Lung (tissue), 16 donors: ENCODE measurements around the gene ALKBH7. TPM values are rescaled to one million over a fixed set of nuclear protein-coding genes. Genes with fewer than 3 reads are reported as not detected.
A peak's percentile ranks its signal among the peaks of the same experiment; 100 is the strongest.

Experiments used
- ATAC-seq: fragments of 200-7000 bp; cut with Tn5 transposase; one replicate; pipeline ENCODE4 v1.9.1; 2020; ENCODE audit warnings: moderate number of reproducible peaks; ENCODE audit not compliant: insufficient read depth, low FRiP score
- DNase-seq, 3 donors: peaks; one replicate each; pipeline ENCODE4 v3.0.0-alpha.2; 2013 to 2017
- H3K27ac ChIP-seq, 2 donors: one replicate each; pipeline ENCODE4 v1.5.1; 2013; ENCODE audit warnings: mild to moderate bottlenecking in 2 of 2, moderate library complexity in 2 of 2, control low read depth in 1 of 2, inconsistent platforms in 1 of 2, low read depth in 1 of 2, low read length in 1 of 2
- H3K27me3 ChIP-seq, 3 donors: one replicate each; pipeline ENCODE4 v1.5.1; 2013; ENCODE audit warnings: low read length in 2 of 3; ENCODE audit not compliant: control insufficient read depth in 3 of 3, insufficient read depth in 3 of 3
- H3K36me3 ChIP-seq, 4 donors: one replicate each; pipeline ENCODE4 v1.5.1; 2013; ENCODE audit warnings: low read length in 4 of 4, mild to moderate bottlenecking in 1 of 4, moderate library complexity in 1 of 4; ENCODE audit not compliant: control insufficient read depth in 4 of 4, insufficient read depth in 4 of 4
- H3K4me1 ChIP-seq, 5 donors: one replicate each; pipeline ENCODE4 v1.5.1; 2013; ENCODE audit warnings: low read length in 5 of 5, mild to moderate bottlenecking in 2 of 5, moderate library complexity in 1 of 5; ENCODE audit not compliant: control insufficient read depth in 5 of 5, insufficient read depth in 5 of 5
- H3K4me3 ChIP-seq: one replicate; pipeline ENCODE4 v1.5.1; 2013; ENCODE audit warnings: mild to moderate bottlenecking, control low read depth, moderate library complexity
- H3K9ac ChIP-seq, 2 donors: one replicate each; pipeline ENCODE4 v1.5.1; 2013; ENCODE audit warnings: low read length in 2 of 2, control low read depth in 1 of 2; ENCODE audit not compliant: insufficient read depth in 1 of 2
- H3K9me3 ChIP-seq, 4 donors: one replicate each; pipeline ENCODE4 v1.5.1; 2013; ENCODE audit warnings: low read length in 3 of 4, mild to moderate bottlenecking in 1 of 4, moderate library complexity in 1 of 4; ENCODE audit not compliant: control insufficient read depth in 4 of 4, insufficient read depth in 3 of 4
- WGBS, 2 donors: extraction: QIAGEN DNeasy Blood & Tissue Kit; methylation state at CpG; one replicate each; pipeline ENCODE4 v1.1.7; 2013; 5-methylcytosine and 5-hydroxymethylcytosine counted together
- long read RNA-seq, 5 donors: transcript quantifications; one replicate each; lab custom pipeline, GENCODE V29; 2026
- polyA plus RNA-seq, 2 donors: library from polyadenylated mRNA; stranded (reverse); fragments of 200-250 nt; gene quantifications; one replicate each; pipeline ENCODE4 v1.2.1, GENCODE V29; 2013
- total RNA-seq, 2 donors: library from RNA; depleted of rRNA in 1 of 2; stranded (reverse); fragments of >200 nt in 1 of 2; gene quantifications; one replicate each; pipeline ENCODE4 v1.2.1, GENCODE V29; 2014 to 2021
- TF ChIP-seq, protein P1 (sequence below): IDR thresholded peaks from 2 replicates; pipeline ENCODE4 v1.5.1; 2012; ENCODE audit warnings: mild to moderate bottlenecking; ENCODE audit errors: control extremely low read depth, extremely low read depth
- donor health status: control.
- donor health status: control.
- donor health status: Bipolar disorder and iron deficiency.
- donor health status: healthy.
- donor health status: DM: yes; HTN: yes; CAD: no.

ALKBH7 gene, protein sequence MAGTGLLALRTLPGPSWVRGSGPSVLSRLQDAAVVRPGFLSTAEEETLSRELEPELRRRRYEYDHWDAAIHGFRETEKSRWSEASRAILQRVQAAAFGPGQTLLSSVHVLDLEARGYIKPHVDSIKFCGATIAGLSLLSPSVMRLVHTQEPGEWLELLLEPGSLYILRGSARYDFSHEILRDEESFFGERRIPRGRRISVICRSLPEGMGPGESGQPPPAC
- total RNA-seq: 10 to 100 TPM; 26.8 to 84.2 TPM
- 10 to 100 TPM; 49.6 to 57.1 TPM for polyA plus RNA-seq
- long read RNA-seq, donor 1, transcript ALKBH7-201 (4 exons, 1,332 nt): major isoform, 88 of 100 reads
- long read RNA-seq, donor 1, partial matches to known transcripts: 7 of 100 reads
- long read RNA-seq, donor 1, other reads (novel, unspliced or antisense): 0 of 100 reads
- long read RNA-seq, donor 2, transcript ALKBH7-201 (4 exons, 1,332 nt): major isoform, 44 of 62 reads
- long read RNA-seq, donor 2, partial matches to known transcripts: 13 of 62 reads
- long read RNA-seq, donor 2, other reads (novel, unspliced or antisense): 0 of 62 reads
- long read RNA-seq, donor 3, transcript ALKBH7-201 (4 exons, 1,332 nt): major isoform, 49 of 58 reads
- long read RNA-seq, donor 3, partial matches to known transcripts: 6 of 58 reads
- long read RNA-seq, donor 3, other reads (novel, unspliced or antisense): 0 of 58 reads
- long read RNA-seq, donor 4, transcript ALKBH7-201 (4 exons, 1,332 nt): major isoform, 41 of 65 reads
- long read RNA-seq, donor 4, partial matches to known transcripts: 22 of 65 reads
- long read RNA-seq, donor 4, other reads (novel, unspliced or antisense): 0 of 65 reads
- long read RNA-seq, donor 5, transcript ALKBH7-201 (4 exons, 1,332 nt): major isoform, 73 of 93 reads
- long read RNA-seq, donor 5, partial matches to known transcripts: 17 of 93 reads
- long read RNA-seq, donor 5, other reads (novel, unspliced or antisense): 0 of 93 reads

DNA sequence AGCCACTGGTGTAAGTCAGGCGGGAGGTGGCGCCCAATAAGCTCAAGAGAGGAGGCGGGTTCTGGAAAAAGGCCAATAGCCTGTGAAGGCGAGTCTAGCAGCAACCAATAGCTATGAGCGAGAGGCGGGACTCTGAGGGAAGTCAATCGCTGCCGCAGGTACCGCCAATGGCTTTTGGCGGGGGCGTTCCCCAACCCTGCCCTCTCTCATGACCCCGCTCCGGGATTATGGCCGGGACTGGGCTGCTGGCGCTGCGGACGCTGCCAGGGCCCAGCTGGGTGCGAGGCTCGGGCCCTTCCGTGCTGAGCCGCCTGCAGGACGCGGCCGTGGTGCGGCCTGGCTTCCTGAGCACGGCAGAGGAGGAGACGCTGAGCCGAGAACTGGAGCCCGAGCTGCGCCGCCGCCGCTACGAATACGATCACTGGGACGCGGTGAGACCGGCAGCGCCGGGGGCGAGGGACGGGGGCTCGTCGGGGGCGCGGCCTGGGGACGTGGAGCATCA lies at the start of gene ALKBH7:
Gene ALKBH7 (plus strand): TSS at position 201 of the 502 bp plus-strand sequence. CDS start 27 bp downstream, at position 228.
- peaks cover 0 to 12% (median 6%) of the 10 kb centered on the region in 5 donors for H3K4me1 ChIP-seq
- TF ChIP-seq, protein P1, sequence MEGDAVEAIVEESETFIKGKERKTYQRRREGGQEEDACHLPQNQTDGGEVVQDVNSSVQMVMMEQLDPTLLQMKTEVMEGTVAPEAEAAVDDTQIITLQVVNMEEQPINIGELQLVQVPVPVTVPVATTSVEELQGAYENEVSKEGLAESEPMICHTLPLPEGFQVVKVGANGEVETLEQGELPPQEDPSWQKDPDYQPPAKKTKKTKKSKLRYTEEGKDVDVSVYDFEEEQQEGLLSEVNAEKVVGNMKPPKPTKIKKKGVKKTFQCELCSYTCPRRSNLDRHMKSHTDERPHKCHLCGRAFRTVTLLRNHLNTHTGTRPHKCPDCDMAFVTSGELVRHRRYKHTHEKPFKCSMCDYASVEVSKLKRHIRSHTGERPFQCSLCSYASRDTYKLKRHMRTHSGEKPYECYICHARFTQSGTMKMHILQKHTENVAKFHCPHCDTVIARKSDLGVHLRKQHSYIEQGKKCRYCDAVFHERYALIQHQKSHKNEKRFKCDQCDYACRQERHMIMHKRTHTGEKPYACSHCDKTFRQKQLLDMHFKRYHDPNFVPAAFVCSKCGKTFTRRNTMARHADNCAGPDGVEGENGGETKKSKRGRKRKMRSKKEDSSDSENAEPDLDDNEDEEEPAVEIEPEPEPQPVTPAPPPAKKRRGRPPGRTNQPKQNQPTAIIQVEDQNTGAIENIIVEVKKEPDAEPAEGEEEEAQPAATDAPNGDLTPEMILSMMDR: no peak
- WGBS, 2 donors: 1% methylated on average over 46 to 47 of the region's 47 CpGs
- H3K27me3 ChIP-seq: no peaks in the 10 kb centered on the region
- H3K9me3 ChIP-seq: no peaks in the 10 kb centered on the region
- peak within 1 kb of the TSS; percentile 97 for H3K27ac ChIP-seq
- H3K4me3 ChIP-seq: peak within 1 kb of the TSS; percentile 90
- peak within 1 kb of the TSS; percentile 16 to 96 for H3K9ac ChIP-seq
- peak; percentile 87 for ATAC-seq
- peak; percentile 99 to 100 (median 100) for DNase-seq
- H3K36me3 ChIP-seq: peaks cover 4 to 31% (median 13%) of the 10 kb centered on the region in 4 donors

DNA sequence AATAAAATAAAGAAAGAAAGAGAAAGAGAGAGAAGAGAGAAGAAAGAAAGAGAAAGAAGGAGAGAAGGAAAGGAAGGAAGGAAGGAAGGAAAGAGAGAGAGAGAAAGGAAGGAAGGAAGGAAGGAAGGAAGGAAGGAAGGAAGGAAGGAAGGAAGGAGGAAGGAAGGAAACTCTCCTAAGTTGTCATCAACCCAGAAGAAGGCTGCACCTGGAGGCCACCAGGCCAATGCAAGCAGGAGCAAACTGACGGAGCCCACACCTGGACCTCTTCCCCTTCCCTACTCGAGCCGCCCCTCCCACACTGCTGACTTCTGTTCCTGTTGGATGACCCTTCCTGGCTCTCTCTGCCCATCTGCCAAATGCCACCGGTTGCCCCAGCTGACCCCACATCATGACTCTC lies 47.8 kb upstream of the ALKBH7 start:
- H3K4me1 ChIP-seq: no peaks in the 10 kb centered on the region
- TF ChIP-seq, protein P1: no peak
- peaks cover 0 to 2% (median 0%) of the 10 kb centered on the region in 3 donors for H3K27me3 ChIP-seq
- no peaks in the 10 kb centered on the region for H3K36me3 ChIP-seq
- WGBS, 2 donors: 61 to 74% methylated on average over 4 of the region's 4 CpGs
- no peak overlapping the region for H3K27ac ChIP-seq
- ATAC-seq: no peak
- no peaks in the 10 kb centered on the region for H3K9me3 ChIP-seq
- no peak for DNase-seq
- no peak overlapping the region for H3K9ac ChIP-seq
- H3K4me3 ChIP-seq: no peak overlapping the region

DNA sequence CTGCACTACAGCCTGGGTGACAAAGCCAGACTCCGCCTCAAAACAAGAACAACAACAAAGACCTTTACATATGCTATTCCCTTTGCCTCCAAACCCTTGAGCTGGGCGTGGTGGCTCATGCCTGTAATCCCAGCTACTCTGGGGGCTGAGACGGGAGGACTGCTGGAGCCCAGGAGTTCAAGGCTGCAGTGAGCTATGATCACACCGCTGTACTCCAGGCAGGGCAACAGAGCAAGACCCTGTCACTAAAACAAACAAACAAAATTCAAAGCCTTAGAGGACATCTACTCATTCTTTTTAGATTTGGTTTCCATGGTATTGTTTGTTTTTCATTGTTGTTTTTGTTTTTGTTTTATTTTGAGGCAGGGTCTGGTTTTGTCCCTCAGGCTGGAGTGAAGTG lies 47.0 kb upstream of the ALKBH7 start:
- DNase-seq (no peak), ATAC-seq (no peak)
- Histone ChIP-seq H3K27ac (no peak overlapping the region), H3K4me1 (no peaks in the 10 kb centered on the region), H3K9ac (no peak overlapping the region), H3K4me3 (no peak overlapping the region), H3K27me3 (peaks cover 0 to 2% (median 0%) of the 10 kb centered on the region in 3 donors), H3K9me3 (no peaks in the 10 kb centered on the region), H3K36me3 (no peaks in the 10 kb centered on the region)
- TF ChIP-seq, protein P1: no peak
- 83% methylated on average over 4 of the region's 4 CpGs for WGBS, 2 donors
